Aorta (tissue), 5 donors: ENCODE data around the gene USP49. TPM values are rescaled to one million over a fixed set of nuclear protein-coding genes. Genes with fewer than 3 reads are reported as not detected.
"Not testable (repeated sequence)": the region's sequence is repeated elsewhere in the genome, so short reads cannot be mapped to it uniquely, and the experiment has no call there.

Experiments
- ATAC-seq: fragments of 200-7000 bp; cut with Tn5 transposase; one replicate; pipeline ENCODE4 v1.9.1; 2022; ENCODE audit warnings: moderate library complexity; ENCODE audit not compliant: low FRiP score
- DNase-seq, 2 donors: peaks; one replicate each; pipeline ENCODE4 v3.0.0-alpha.2; 2020
- H3K27ac ChIP-seq, 2 donors: one replicate each; pipeline ENCODE4 v1.5.1; 2013; ENCODE audit warnings: low read length in 2 of 2, mild to moderate bottlenecking in 2 of 2, moderate library complexity in 2 of 2, control low read depth in 1 of 2, inconsistent platforms in 1 of 2, low read depth in 1 of 2
- H3K27me3 ChIP-seq, 2 donors: one replicate each; pipeline ENCODE4 v1.6.1; 2013; ENCODE audit warnings: control low read depth in 1 of 2, low read length in 1 of 2, mild to moderate bottlenecking in 1 of 2, moderate library complexity in 1 of 2; ENCODE audit not compliant: insufficient read depth in 2 of 2, control insufficient read depth in 1 of 2
- H3K36me3 ChIP-seq, 2 donors: one replicate each; pipeline ENCODE4 v1.6.1; 2013; ENCODE audit warnings: control low read depth in 1 of 2, low read length in 1 of 2, mild to moderate bottlenecking in 1 of 2; ENCODE audit not compliant: insufficient read depth in 2 of 2, control insufficient read depth in 1 of 2
- H3K4me1 ChIP-seq, 2 donors: one replicate each; pipeline ENCODE4 v1.6.1; 2013; ENCODE audit warnings: low read length in 2 of 2, control low read depth in 1 of 2, mild to moderate bottlenecking in 1 of 2, moderate library complexity in 1 of 2; ENCODE audit not compliant: insufficient read depth in 2 of 2, control insufficient read depth in 1 of 2
- H3K4me3 ChIP-seq, 2 donors: one replicate each; pipeline ENCODE4 v1.5.1; 2013; ENCODE audit warnings: low read length in 2 of 2, control low read depth in 1 of 2, mild to moderate bottlenecking in 1 of 2
- H3K9me3 ChIP-seq: one replicate; pipeline ENCODE4 v1.6.1; 2013; ENCODE audit warnings: mild to moderate bottlenecking, low read length; ENCODE audit not compliant: control insufficient read depth
- WGBS, 2 donors: extraction: QIAGEN DNeasy Blood & Tissue Kit; methylation state at CpG; one replicate each; pipeline ENCODE4 v1.1.7; 2013; 5-methylcytosine and 5-hydroxymethylcytosine counted together
- intact Hi-C, 2 donors: fragments of 100-400 bp; cut with DNase I; formaldehyde crosslinking; loops; one replicate each; pipeline versions ENCODE4 v1.14.2 to v1.15.0; 2022
- polyA plus RNA-seq, 2 donors: library from polyadenylated mRNA; stranded (reverse); fragments of 200-250 nt; gene quantifications; one replicate each; pipeline ENCODE4 v1.2.3, GENCODE V29; 2013
- total RNA-seq, 2 donors: library from RNA; stranded (reverse); fragmentation: NEBNext Ultra II Directional; extraction: Animal tissue kit (Norgen Biotek cat#: 25700); gene quantifications; one replicate each; pipeline ENCODE4 v1.2.1, GENCODE V29; 2021
- donor health status: healthy with polysubstance abuse.
- donor health status: Bipolar disorder and iron deficiency.
- donor health status: DM: no; HTN: no; CAD: no.
- donor health status: DM: no; HTN: no; CAD: no.
- donor health status: DM: yes; HTN: yes; CAD: no.

The USP49 gene
- total and polyA plus RNA-seq, 4 donors = 1.3 to 5.3 (median 1.9) TPM

GRCh38 chr6:41768545-41769308 is 126.4 kb downstream of the USP49 start:
- ATAC-seq (no peak), DNase-seq (peak in 1 of 2 donors; percentile 56)
- intact Hi-C loops = no loop called here
- H3K27ac ChIP-seq = no peak overlapping the region
- no peaks in the 10 kb centered on the region for H3K36me3 ChIP-seq
- H3K27me3 ChIP-seq = no peaks in the 10 kb centered on the region
- no peak overlapping the region for H3K4me3 ChIP-seq
- no peaks in the 10 kb centered on the region for H3K9me3 ChIP-seq
- no peaks in the 10 kb centered on the region for H3K4me1 ChIP-seq
- WGBS, 2 donors = 80% methylated on average over 10 of the region's 10 CpGs

DNA sequence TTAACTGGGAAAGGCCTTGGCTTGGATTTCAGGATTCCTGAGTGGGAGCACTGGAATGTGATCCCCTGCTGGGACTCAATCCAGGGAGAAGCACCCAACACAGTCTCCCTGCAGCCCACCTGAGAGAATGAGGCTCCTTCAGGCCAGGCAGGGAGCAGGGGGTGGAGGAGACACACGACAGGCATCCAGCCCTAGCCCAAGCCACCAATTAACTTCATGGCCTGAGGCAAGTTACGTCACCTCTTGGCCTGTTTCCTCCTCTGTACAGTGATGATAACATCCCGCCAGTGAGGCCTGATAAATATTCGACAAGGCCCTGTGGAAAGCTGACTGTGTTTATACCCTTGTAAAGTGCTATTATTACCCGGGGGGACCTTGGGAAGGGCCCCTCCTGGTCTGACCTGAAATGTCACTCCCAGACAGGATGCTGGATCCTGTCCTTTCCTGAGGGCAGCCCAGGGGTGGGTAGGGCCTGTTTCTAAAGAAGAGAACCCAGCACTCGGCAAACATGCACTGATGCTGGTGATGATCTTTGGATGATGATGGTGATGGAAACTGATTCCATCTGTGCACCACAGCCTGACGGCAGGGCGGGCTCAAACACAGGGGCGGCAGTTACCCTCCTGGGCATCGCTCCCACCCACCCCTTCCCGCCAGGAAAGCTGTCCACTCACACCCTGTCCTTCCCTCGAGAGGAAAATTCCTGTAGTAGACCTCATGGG is 127.9 kb downstream of the USP49 start:
- peak; percentile 69 for ATAC-seq
- WGBS, 2 donors = 31 to 32% methylated on average over 12 of the region's 12 CpGs

DNA sequence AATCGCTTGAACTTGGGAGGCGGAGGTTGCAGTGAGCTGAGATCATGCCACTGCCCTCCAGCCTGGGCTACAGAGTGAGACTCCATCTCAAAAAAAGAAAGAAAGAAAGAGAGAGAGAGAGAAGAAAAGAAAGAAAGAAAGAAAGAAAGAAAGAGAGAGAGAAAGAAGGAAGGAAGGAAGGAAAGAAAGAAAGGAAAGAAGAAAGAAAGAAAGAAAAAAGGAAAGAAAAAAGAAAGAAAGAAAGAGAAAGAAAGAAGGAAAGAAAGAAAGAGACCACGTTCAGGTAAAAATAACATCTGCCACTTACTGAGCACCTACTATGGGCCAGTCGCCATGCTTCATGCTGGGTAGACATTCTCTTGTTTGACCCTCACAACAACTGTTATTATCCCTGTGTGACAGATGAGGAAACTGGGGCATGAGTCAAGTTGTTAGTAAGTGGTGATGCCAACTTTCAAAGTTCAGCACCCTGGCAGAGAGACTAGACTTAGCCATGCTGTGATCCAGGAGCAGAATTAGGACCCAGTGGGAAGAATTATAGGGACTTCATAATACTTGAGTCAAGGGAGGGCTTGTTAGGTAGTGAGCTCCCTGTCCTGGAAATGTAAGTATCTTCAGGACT is 129.0 kb downstream of the USP49 start:
- H3K9me3 ChIP-seq, H3K27ac ChIP-seq, H3K36me3 ChIP-seq, ATAC-seq, H3K4me1 ChIP-seq, intact Hi-C loops, H3K27me3 ChIP-seq, DNase-seq, H3K4me3 ChIP-seq: not testable (repeated sequence)
- 90 to 92% methylated on average over 4 of the region's 4 CpGs for WGBS, 2 donors

More for the DNA sequence above, 127.9 kb downstream of the USP49 start:
- peak; percentile 51 to 69 for DNase-seq
- Histone ChIP-seq H3K4me1 (no peaks in the 10 kb centered on the region), H3K27me3 (no peaks in the 10 kb centered on the region), H3K4me3 (no peak overlapping the region), H3K27ac (no peak overlapping the region), H3K9me3 (no peaks in the 10 kb centered on the region), H3K36me3 (no peaks in the 10 kb centered on the region)
- intact Hi-C loops = no loop called here

DNA sequence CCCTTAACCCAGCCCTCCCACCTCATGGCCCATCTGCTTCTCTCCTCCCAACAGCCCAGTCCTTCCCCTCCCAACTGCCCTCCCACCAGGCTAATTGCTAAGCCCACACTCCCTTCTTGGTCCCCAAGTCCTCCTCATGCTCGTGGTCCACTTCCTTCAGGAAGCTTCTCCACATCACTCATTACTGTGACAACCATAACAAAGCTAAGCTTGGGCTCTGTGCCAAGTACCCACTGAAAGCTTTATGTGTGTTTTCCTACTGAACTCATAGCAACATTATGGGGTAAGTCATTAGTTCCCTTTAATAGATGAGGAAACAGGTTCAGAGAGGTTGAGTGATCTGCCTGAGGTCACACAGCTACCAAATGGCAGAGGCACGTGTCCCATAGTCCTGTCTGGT is 131.7 kb downstream of the USP49 start:
- Histone ChIP-seq H3K4me3 (no peak overlapping the region), H3K27me3 (no peaks in the 10 kb centered on the region), H3K27ac (no peak overlapping the region), H3K36me3 (no peaks in the 10 kb centered on the region), H3K9me3 (no peaks in the 10 kb centered on the region), H3K4me1 (no peaks in the 10 kb centered on the region)
- ATAC-seq (no peak), DNase-seq (no peak)
- intact Hi-C loops = no loop called here
- WGBS, 2 donors = 21 to 26% methylated on average over 2 of the region's 2 CpGs

DNA sequence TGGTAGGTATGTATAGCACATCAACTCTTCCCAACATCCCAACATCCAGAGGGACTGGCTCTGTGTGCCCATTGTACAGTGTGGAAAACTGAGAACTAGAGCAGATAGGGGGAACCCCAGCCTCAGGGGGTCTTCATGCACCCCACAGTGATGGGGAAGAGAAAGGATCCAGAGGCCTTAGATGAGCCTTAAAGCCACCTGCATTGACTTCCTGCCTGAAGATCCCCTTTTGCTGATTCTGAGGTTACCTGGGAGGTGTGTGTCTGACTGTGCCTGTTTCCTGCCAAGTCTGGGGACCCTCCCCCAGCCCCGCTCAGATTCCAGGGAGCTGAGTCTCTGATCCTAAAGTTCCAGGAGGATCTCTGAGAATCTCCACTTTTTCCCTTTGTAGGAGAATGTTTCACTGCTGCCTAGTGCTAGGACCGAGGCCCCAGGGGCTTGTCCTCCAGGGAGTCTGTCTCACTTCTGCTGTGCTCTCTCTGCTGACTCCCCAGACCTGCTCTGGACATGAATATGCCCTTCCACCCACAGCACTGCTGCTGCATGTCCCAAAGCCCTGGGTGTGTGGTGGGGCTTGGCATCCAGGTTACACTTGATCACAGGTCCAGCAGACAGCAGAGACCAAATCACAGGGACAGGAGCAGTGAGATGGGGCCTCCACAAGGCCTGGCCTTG is 135.1 kb downstream of the USP49 start:
- Histone ChIP-seq H3K4me1 (no peaks in the 10 kb centered on the region), H3K9me3 (no peaks in the 10 kb centered on the region), H3K4me3 (no peak overlapping the region), H3K36me3 (no peaks in the 10 kb centered on the region), H3K27ac (no peak overlapping the region), H3K27me3 (no peaks in the 10 kb centered on the region)
- WGBS, 2 donors = 67 to 85% methylated on average over 2 of the region's 2 CpGs
- DNase-seq (peak in 1 of 2 donors; percentile 18), ATAC-seq (no peak)
- intact Hi-C loops = no loop called here

- 84 to 89% methylated on average over 13 of the region's 13 CpGs for WGBS, 2 donors
- intact Hi-C loops = no loop called here
- ATAC-seq (no peak), DNase-seq (peak in 1 of 2 donors; percentile 17)
- no peak overlapping the region for H3K27ac ChIP-seq
- no peaks in the 10 kb centered on the region for H3K4me1 ChIP-seq
- no peaks in the 10 kb centered on the region for H3K36me3 ChIP-seq
- H3K27me3 ChIP-seq = no peaks in the 10 kb centered on the region
- no peaks in the 10 kb centered on the region for H3K9me3 ChIP-seq
- H3K4me3 ChIP-seq = no peak overlapping the region
Observed at GRCh38 chr6:41759106-41759904, 135.9 kb downstream of the USP49 start.

DNA sequence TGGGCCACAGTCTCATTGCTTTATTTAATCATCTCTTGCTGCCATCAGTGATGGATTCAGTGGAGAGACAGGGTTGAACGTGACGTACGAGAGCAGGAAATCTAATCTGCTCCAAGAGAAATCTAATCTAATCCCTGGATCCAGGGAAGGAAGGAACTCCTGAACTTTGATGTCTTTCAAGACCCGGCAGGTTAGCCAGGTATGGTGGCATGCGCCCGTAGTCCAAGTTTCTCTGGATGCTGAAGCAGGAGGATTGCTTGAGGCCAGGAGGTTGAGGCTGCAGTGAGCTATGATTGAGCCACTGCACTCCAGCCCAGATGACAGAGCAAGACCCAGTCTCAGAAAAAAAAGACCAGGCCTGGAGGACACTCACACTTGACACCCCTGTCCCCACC is 136.5 kb downstream of the USP49 start:
- ATAC-seq (no peak), DNase-seq (peak in 1 of 2 donors; percentile 2)
- H3K9me3 ChIP-seq = no peaks in the 10 kb centered on the region
- H3K4me3 ChIP-seq = no peak overlapping the region
- intact Hi-C loops = no loop called here
- no peaks in the 10 kb centered on the region for H3K36me3 ChIP-seq
- H3K4me1 ChIP-seq = no peaks in the 10 kb centered on the region
- WGBS, 2 donors = 87 to 93% methylated on average over 6 of the region's 6 CpGs
- H3K27me3 ChIP-seq = no peaks in the 10 kb centered on the region
- H3K27ac ChIP-seq = no peak overlapping the region
